GM12878 (cell line): ENCODE data around the gene NRTN.
"Not testable (repeated sequence)": the region's sequence is repeated elsewhere in the genome, so short reads cannot be mapped to it uniquely, and the experiment has no call there.

Experiments
- CHD4 ChIP-seq: fragments of 200-600 bp; sonication (generic); IDR thresholded peaks from 2 replicates; pipeline ENCODE4 v1.6.1; 2016; ENCODE audit warnings: mild to moderate bottlenecking
- CTCF ChIP-seq, 3 experiments: IDR thresholded peaks in 2 of 3; conservative IDR thresholded peaks in 1 of 3; 2 replicates each; pipeline ENCODE4 v1.5.1; 2011; ENCODE audit warnings: low read depth in 3 of 3, low read length in 3 of 3, mild to moderate bottlenecking in 3 of 3, control low read depth in 2 of 3, moderate library complexity in 2 of 3, inconsistent platforms in 1 of 3, mixed read lengths in 1 of 3; ENCODE audit not compliant: control insufficient read depth in 2 of 3, insufficient read depth in 1 of 3; ENCODE audit errors: extremely low read depth in 1 of 3
- E2F8 ChIP-seq: fragments of 450-650 bp; IDR thresholded peaks from 2 replicates; pipeline ENCODE4 v1.6.1; 2018; ENCODE audit warnings: mild to moderate bottlenecking, low read depth, moderate library complexity; ENCODE audit not compliant: partially characterized antibody
- ELK1 ChIP-seq: IDR thresholded peaks from 2 replicates; pipeline ENCODE4 v1.6.1; 2012; ENCODE audit warnings: low read depth, low read length, improper control_type of control experiment
- KDM1A ChIP-seq: fragments of 200-600 bp; sonication (generic); IDR thresholded peaks from 2 replicates; pipeline ENCODE4 v1.6.1; 2016; ENCODE audit warnings: borderline replicate concordance
- MAX ChIP-seq: IDR thresholded peaks from 2 replicates; pipeline ENCODE4 v1.6.1; 2012; ENCODE audit warnings: low read depth, low read length, improper control_type of control experiment
- MYC ChIP-seq: IDR thresholded peaks from 2 replicates; pipeline ENCODE4 v1.6.1; 2011; ENCODE audit warnings: mild to moderate bottlenecking, low read length, moderate library complexity, inconsistent platforms; ENCODE audit not compliant: insufficient read depth, insufficient replicate concordance, insufficient read length, severe bottlenecking
- POLR2A ChIP-seq: IDR thresholded peaks from 2 replicates; pipeline ENCODE4 v1.6.1; 2011; ENCODE audit warnings: low read depth, mild to moderate bottlenecking, low read length
- REST ChIP-seq: IDR thresholded peaks from 2 replicates; pipeline ENCODE4 v1.6.1; 2012; ENCODE audit warnings: mild to moderate bottlenecking, low read depth, low read length
- TCF7 ChIP-seq: IDR thresholded peaks from 2 replicates; pipeline ENCODE4 v1.6.1; 2014; ENCODE audit warnings: antibody characterized with exemption, borderline replicate concordance

GRCh38 chr19:5874496-5874895 lies 69.6 kb downstream of the NRTN start:
- not testable (repeated sequence) for TF ChIP-seq MAX; ELK1; E2F8; REST; MYC; POLR2A; CTCF (IDR thresholded peaks at IDR 0.05 in 2 of 3, conservative IDR thresholded peaks at IDR 0.05 in 1 of 3; ENCODE audit: control insufficient read depth in 2 of 3, extremely low read depth in 1 of 3, insufficient read depth in 1 of 3, low read depth in 3 of 3, low read length in 3 of 3); KDM1A; CHD4; TCF7
